H1 (cell line): ENCODE data around the gene PAQR9. TPM values are rescaled to one million over a fixed set of nuclear protein-coding genes. Genes with fewer than 3 reads are reported as not detected.

Source experiments
- ATF2 ChIP-seq: IDR thresholded peaks from 2 replicates; pipeline ENCODE4 v1.6.1; 2012; ENCODE audit warnings: low read length, inconsistent platforms
- ATF3 ChIP-seq: IDR thresholded peaks from 2 replicates; pipeline ENCODE4 v1.6.1; 2011; ENCODE audit warnings: low read depth, mild to moderate bottlenecking, low read length; ENCODE audit not compliant: insufficient read depth
- CBX5 ChIP-seq: fragments of 300-800, 300-1000 bp; sonication (generic); IDR thresholded peaks from 2 replicates; pipeline ENCODE4 v1.7.1; 2016; ENCODE audit warnings: antibody characterized with exemption, low read length, low read depth
- CTBP2 ChIP-seq: IDR thresholded peaks from 2 replicates; pipeline ENCODE4 v1.7.0; 2011; ENCODE audit warnings: borderline replicate concordance, mild to moderate bottlenecking, moderate library complexity, mixed read lengths, low read length; ENCODE audit not compliant: insufficient read depth, insufficient read length
- CTCF ChIP-seq, 3 experiments: IDR thresholded peaks; 1 replicate in 2 of 3; 2 replicates in 1 of 3; pipeline versions ENCODE4 v1.5.1 to v1.6.1; 2011; ENCODE audit warnings: low read length in 3 of 3, mild to moderate bottlenecking in 3 of 3, inconsistent platforms in 2 of 3, low read depth in 1 of 3, moderate library complexity in 1 of 3; ENCODE audit not compliant: insufficient read depth in 1 of 3; ENCODE audit errors: control extremely low read depth in 1 of 3
- EGR1 ChIP-seq: IDR thresholded peaks from 2 replicates; pipeline ENCODE4 v1.6.1; 2011; ENCODE audit warnings: low read depth, low read length, borderline replicate concordance
- EP300 ChIP-seq, 2 experiments: IDR thresholded peaks; 1 replicate in 1 of 2; 2 replicates in 1 of 2; pipeline ENCODE4 v1.6.1; 2011 to 2012; ENCODE audit warnings: low read depth in 2 of 2, low read length in 2 of 2, mild to moderate bottlenecking in 2 of 2, borderline replicate concordance in 1 of 2, inconsistent platforms in 1 of 2, moderate library complexity in 1 of 2
- EZH2 ChIP-seq: fragments of 200-600 bp; sonication (generic); IDR thresholded peaks from 2 replicates; pipeline ENCODE4 v1.7.1; 2012; ENCODE audit warnings: low read depth, mild to moderate bottlenecking, moderate library complexity, low read length, inconsistent platforms; ENCODE audit not compliant: severe bottlenecking
- JUND ChIP-seq: IDR thresholded peaks from 2 replicates; pipeline ENCODE4 v1.6.1; 2011; ENCODE audit warnings: mild to moderate bottlenecking, improper control_type of control experiment, low read length
- KDM1A ChIP-seq: fragments of 200-600, 300-600 bp; sonication (generic); IDR thresholded peaks from 2 replicates; pipeline ENCODE4 v1.7.1; 2016; ENCODE audit warnings: mild to moderate bottlenecking, low read length, borderline replicate concordance
- KDM5A ChIP-seq: fragments of 200-600 bp; IDR thresholded peaks from 2 replicates; pipeline ENCODE4 v1.7.1; 2012; ENCODE audit warnings: mild to moderate bottlenecking, low read length, inconsistent platforms, mixed read lengths
- POU5F1 ChIP-seq: IDR thresholded peaks from 2 replicates; pipeline ENCODE4 v1.6.1; 2011; ENCODE audit warnings: low read depth, mild to moderate bottlenecking, low read length, moderate library complexity
- RFX5 ChIP-seq: IDR thresholded peaks from 2 replicates; pipeline ENCODE4 v1.6.1; 2011; ENCODE audit warnings: low read depth, low read length, improper control_type of control experiment, borderline replicate concordance
- SAP30 ChIP-seq: fragments of 300-600 bp; sonication (generic); IDR thresholded peaks from 2 replicates; pipeline ENCODE4 v1.7.1; 2012; ENCODE audit warnings: low read length, moderate library complexity, mild to moderate bottlenecking, inconsistent platforms; ENCODE audit not compliant: insufficient read depth, insufficient replicate concordance
- SIN3A ChIP-seq, 2 experiments: IDR thresholded peaks in 1 of 2; conservative IDR thresholded peaks in 1 of 2; 2 replicates each; pipeline ENCODE4 v1.6.1; 2011 to 2012; ENCODE audit warnings: low read length in 2 of 2, improper control_type of control experiment in 1 of 2, low read depth in 1 of 2, mild to moderate bottlenecking in 1 of 2
- SP2 ChIP-seq: IDR thresholded peaks from 2 replicates; pipeline ENCODE4 v1.6.1; 2012; ENCODE audit warnings: mild to moderate bottlenecking, low read length, inconsistent platforms
- SRF ChIP-seq: IDR thresholded peaks from 2 replicates; pipeline ENCODE4 v1.6.1; 2011; ENCODE audit warnings: mild to moderate bottlenecking, low read depth, low read length, moderate library complexity
- TBP ChIP-seq: IDR thresholded peaks from 2 replicates; pipeline ENCODE4 v1.6.1; 2011; ENCODE audit warnings: low read depth, low read length, improper control_type of control experiment
- polyA plus RNA-seq, 7 experiments: library from polyadenylated mRNA; depleted of rRNA in 3 of 7; stranded (reverse) in 5 of 7; unstranded in 2 of 7; fragments of >200 nt in 5 of 7; fragments of 200-250 nt in 2 of 7; gene quantifications; 1 replicate in 5 of 7; 2 replicates in 1 of 7; 4 replicates in 1 of 7; pipeline versions ENCODE4 v1.2.1 to v1.2.3, GENCODE V29; 2011 to 2013; ENCODE audit warnings: missing spikeins in 2 of 7, mixed read lengths in 2 of 7
- total RNA-seq: library from RNA; stranded (reverse); fragmentation: NEBNext Ultra II Directional; extraction: Animal tissue kit (Norgen Biotek cat#: 25700); gene quantifications from 2 replicates; pipeline ENCODE4 v1.2.1, GENCODE V29; 2021

PAQR9 gene
- total and polyA plus RNA-seq, 2 of the 8 experiments (the other 6 are each of a cell fraction or from before 2014, with no cell fraction given), result 2.6 to 5.2 TPM

- TF ChIP-seq CTCF (IDR thresholded peaks at IDR 0.05; ENCODE audit: control extremely low read depth in 1 of 3, insufficient read depth in 1 of 3, low read depth in 1 of 3, low read length in 3 of 3) (no peak), SP2 (no peak), EGR1 (0 out of 2 replicates have a peak, but pooled peaks have one; percentile 47), EZH2 (no peak), JUND (peak; percentile 64; the same call in 1 of the 2 replicates), SAP30 (peak; percentile 41), SIN3A (conservative IDR thresholded peaks at IDR 0.05 in 1 of 2, IDR thresholded peaks at IDR 0.05 in 1 of 2; ENCODE audit: low read depth in 1 of 2, low read length in 2 of 2) (peak in 1 of 2 experiments; percentile 92; a peak in 2 of 4 replicates), KDM5A (peak; percentile 100), ATF3 (peak; percentile 87), CTBP2 (no peak), TBP (peak; percentile 94), POU5F1 (no peak), CBX5 (no peak), RFX5 (no peak), KDM1A (no peak), SRF (peak; percentile 98), EP300 (IDR thresholded peaks at IDR 0.05; ENCODE audit: borderline replicate concordance in 1 of 2, low read depth in 2 of 2, low read length in 2 of 2) (peak in 1 of 2 experiments; percentile 83; a peak in 1 of 3 replicates), ATF2 (no peak)
These were observed 38.1 kb upstream of the PAQR9 start, which contains the start of gene U2SURP (continued) for GRCh38 chr3:143001369-143002082.
